ENCODE measurements around the gene VAMP1.
"Not testable (repeated sequence)": the region's sequence is repeated elsewhere in the genome, so short reads cannot be mapped to it uniquely, and the experiment has no call there.

Gene VAMP1

GRCh38 chr12:6469092-6469491 lies 1.4 kb downstream of the VAMP1 start:
- DNase-seq = no peak

GRCh38 chr12:6468283-6468575 lies 2.2 kb downstream of the VAMP1 start:
- no peak for DNase-seq

- not testable (repeated sequence) for DNase-seq
Measured at GRCh38 chr12:6467571-6468282, 2.8 kb downstream of the VAMP1 start.

GRCh38 chr12:6466751-6467150 lies 3.7 kb downstream of the VAMP1 start:
- not testable (repeated sequence) for DNase-seq

- DNase-seq = no peak
Measured at GRCh38 chr12:6466184-6466573, 4.3 kb downstream of the VAMP1 start.

GRCh38 chr12:6465467-6466183 lies 4.9 kb downstream of the VAMP1 start:
- DNase-seq = no peak

GRCh38 chr12:6464531-6464930 lies 5.9 kb downstream of the VAMP1 start:
- no peak for DNase-seq

GRCh38 chr12:6463858-6464257 lies 6.6 kb downstream of the VAMP1 start:
- DNase-seq = no peak

GRCh38 chr12:6463216-6463615 lies 7.3 kb downstream of the VAMP1 start:
- no peak for DNase-seq

- DNase-seq = no peak
Measured at GRCh38 chr12:6462234-6462995, 8.1 kb downstream of the VAMP1 start.

GRCh38 chr12:6461401-6462233 lies 8.9 kb downstream of the VAMP1 start:
- no peak for DNase-seq

GRCh38 chr12:6460751-6461371 lies 9.6 kb downstream of the VAMP1 start:
- DNase-seq = no peak

GRCh38 chr12:6459004-6459337 lies 11.5 kb downstream of the VAMP1 start:
- DNase-seq = no peak

GRCh38 chr12:6458281-6459003 lies 12.0 kb downstream of the VAMP1 start:
- DNase-seq = no peak

- DNase-seq = no peak
Measured at GRCh38 chr12:6457220-6457945, 13.1 kb downstream of the VAMP1 start.

- DNase-seq = no peak
Measured at GRCh38 chr12:6452944-6453630, 17.4 kb downstream of the VAMP1 start.

- no peak for DNase-seq
Measured at GRCh38 chr12:6452245-6452943, 18.1 kb downstream of the VAMP1 start.

- peak; percentile 87 for DNase-seq
Measured at GRCh38 chr12:6451348-6452244, 18.9 kb downstream of the VAMP1 start, which contains the start of gene TAPBPL. Gene TAPBPL (plus strand): TSS chr12:6452042. CDS start chr12:6452249, 207 bp downstream.

GRCh38 chr12:6450869-6451347 lies 19.6 kb downstream of the VAMP1 start:
- no peak for DNase-seq
